SK-N-SH (cell line): Measurements from ENCODE around the gene HAUS6. TPM values are rescaled to one million over a fixed set of nuclear protein-coding genes. Genes with fewer than 3 reads are reported as not detected.

Experiments used
- CTCF ChIA-PET: fragments of 300-600, 350-600 bp; formaldehyde crosslinking; extraction: SDS; loops from one replicate; lab custom pipeline; 2021; lab: Yijun Ruan, JAX
- POLR2A ChIA-PET: fragments of 350-600 bp; sonication (Branson Sonifier 250); formaldehyde crosslinking; extraction: SDS; loops from one replicate; lab custom pipeline; 2020; ENCODE audit warnings: antibody characterized with exemption, inconsistent platforms; lab: Yijun Ruan, JAX
- DNase-seq: peaks from one replicate; pipeline ENCODE4 v3.0.0; 2012
- H2AFZ ChIP-seq: fragments of 200-600 bp; sonication (generic); 2 replicates; pipeline ENCODE4 v1.8.1; 2016; ENCODE audit warnings: antibody characterized with exemption, mild to moderate bottlenecking, low read depth
- H3F3A ChIP-seq: fragments of 200-600 bp; sonication (generic); replicated peaks from 2 replicates; pipeline ENCODE3; 2016; ENCODE audit warnings: antibody characterized with exemption, mild to moderate bottlenecking; ENCODE audit not compliant: insufficient read depth
- H3K27ac ChIP-seq, 2 experiments: fragments of 200-500 bp in 1 of 2; fragments of 200-600 bp in 1 of 2; sonication (Bioruptor generic) in 1 of 2; sonication (generic), shearing (Covaris generic) in 1 of 2; 2 replicates each; pipeline versions ENCODE4 v1.5.1 to v1.6.1; 2014 to 2016; ENCODE audit warnings: low read depth in 2 of 2, inconsistent platforms in 1 of 2, low read length in 1 of 2, mild to moderate bottlenecking in 1 of 2, mixed read lengths in 1 of 2
- H3K27me3 ChIP-seq: fragments of 200-600 bp; sonication (generic), shearing (Covaris generic); 2 replicates; pipeline ENCODE4 v1.6.1; 2016; ENCODE audit warnings: mixed run types; ENCODE audit not compliant: insufficient read depth
- H3K36me3 ChIP-seq, 2 experiments: fragments of 200-500 bp in 1 of 2; fragments of 200-600 bp in 1 of 2; sonication (Bioruptor generic) in 1 of 2; sonication (generic) in 1 of 2; replicated peaks in 1 of 2; 2 replicates each; pipeline versions ENCODE3 to v1.5.1; 2014 to 2016; ENCODE audit warnings: low read length in 1 of 2, mild to moderate bottlenecking in 1 of 2; ENCODE audit not compliant: insufficient read depth in 2 of 2, control insufficient read depth in 1 of 2
- H3K4me1 ChIP-seq, 2 experiments: fragments of 200-500 bp in 1 of 2; fragments of 200-600 bp in 1 of 2; sonication (Bioruptor generic) in 1 of 2; sonication (generic), shearing (Covaris generic) in 1 of 2; 2 replicates each; pipeline versions ENCODE4 v1.5.1 to v1.6.1; 2014 to 2016; ENCODE audit warnings: low read depth in 1 of 2, low read length in 1 of 2, mixed run types in 1 of 2; ENCODE audit not compliant: insufficient read depth in 2 of 2, control insufficient read depth in 1 of 2
- H3K4me2 ChIP-seq: fragments of 200-600 bp; sonication (generic), shearing (Covaris generic); 2 replicates; pipeline ENCODE4 v1.6.1; 2017; ENCODE audit warnings: mixed run types
- H3K4me3 ChIP-seq, 2 experiments: fragments of 200-500 bp in 1 of 2; fragments of 200-600 bp in 1 of 2; sonication (Bioruptor generic) in 1 of 2; sonication (generic), shearing (Covaris generic) in 1 of 2; 2 replicates each; pipeline versions ENCODE4 v1.5.1 to v1.8.1; 2014 to 2016; ENCODE audit warnings: low read depth in 2 of 2, inconsistent platforms in 1 of 2, low read length in 1 of 2, mild to moderate bottlenecking in 1 of 2, mixed read lengths in 1 of 2, moderate library complexity in 1 of 2
- H3K79me2 ChIP-seq: fragments of 200-600 bp; sonication (generic); 2 replicates; pipeline ENCODE4 v1.8.1; 2017; ENCODE audit warnings: mild to moderate bottlenecking; ENCODE audit not compliant: insufficient read depth
- H3K9ac ChIP-seq: fragments of 200-600 bp; sonication (generic); 2 replicates; pipeline ENCODE4 v1.6.1; 2017; ENCODE audit warnings: mixed run types
- H3K9me2 ChIP-seq: fragments of 200-600 bp; sonication (generic); 2 replicates; pipeline ENCODE4 v1.6.1; 2017; ENCODE audit warnings: mixed run types
- H3K9me3 ChIP-seq: fragments of 200-600 bp; sonication (generic); 2 replicates; pipeline ENCODE4 v1.6.1; 2017; ENCODE audit warnings: mixed run types, mild to moderate bottlenecking, moderate library complexity
- H4K20me1 ChIP-seq: fragments of 200-600 bp; sonication (generic); 2 replicates; pipeline ENCODE4 v1.6.1; 2017; ENCODE audit warnings: mild to moderate bottlenecking, mixed run types; ENCODE audit not compliant: insufficient read depth
- CHD2 ChIP-seq: fragments of 150-350 bp; IDR thresholded peaks from 2 replicates; pipeline ENCODE4 v1.6.1; 2018; ENCODE audit warnings: low read length; ENCODE audit not compliant: partially characterized antibody
- ELF1 ChIP-seq: IDR thresholded peaks from 2 replicates; pipeline ENCODE4 v1.4.0; 2012
- EP300 ChIP-seq, 2 experiments: IDR thresholded peaks; 2 replicates each; pipeline versions ENCODE4 v1.4.0 to v1.6.1; 2012; ENCODE audit warnings: borderline replicate concordance in 1 of 2, low read depth in 1 of 2, low read length in 1 of 2
- FOXJ3 ChIP-seq: sonication (generic); formaldehyde crosslinking; IDR thresholded peaks from 2 replicates; pipeline ENCODE4 v1.5.1; 2020; ENCODE audit warnings: mild to moderate bottlenecking, missing genetic modification reagents
- FOXM1 ChIP-seq: IDR thresholded peaks from 2 replicates; pipeline ENCODE4 v1.4.0; 2012; ENCODE audit warnings: low read depth, mild to moderate bottlenecking
- GABPA ChIP-seq: IDR thresholded peaks from 2 replicates; pipeline ENCODE4 v1.4.0; 2012; ENCODE audit warnings: low read depth, mild to moderate bottlenecking
- GATA2 ChIP-seq: sonication (generic); formaldehyde crosslinking; IDR thresholded peaks from 2 replicates; pipeline ENCODE4 v1.5.0; 2020; ENCODE audit warnings: mild to moderate bottlenecking, missing genetic modification reagents
- RXRA ChIP-seq: IDR thresholded peaks from 2 replicates; pipeline ENCODE4 v1.4.0; 2012; ENCODE audit warnings: low read depth, mild to moderate bottlenecking, borderline replicate concordance
- SIN3A ChIP-seq: IDR thresholded peaks from 2 replicates; pipeline ENCODE4 v1.6.1; 2012; ENCODE audit warnings: low read depth, mild to moderate bottlenecking, low read length, moderate library complexity, borderline replicate concordance
- SMC3 ChIP-seq: IDR thresholded peaks from 2 replicates; pipeline ENCODE4 v1.6.1; 2012; ENCODE audit warnings: low read depth, low read length, improper control_type of control experiment
- WGBS: methylation state at CpG from one replicate; pipeline ENCODE4 v1.1.6; 2017; ENCODE audit warnings: low lambda C conversion rate; 5-methylcytosine and 5-hydroxymethylcytosine counted together
- polyA plus RNA-seq, 3 experiments: library from polyadenylated mRNA; depleted of rRNA; stranded (reverse); fragments of >200 nt; gene quantifications; 2 replicates each; pipeline ENCODE4 v1.2.3, GENCODE V29; 2012
- TF ChIP-seq, protein P1 (sequence below): fragments of 150-350 bp; IDR thresholded peaks from 2 replicates; pipeline ENCODE4 v1.6.1; 2016; ENCODE audit warnings: mild to moderate bottlenecking, low read depth, low read length
- TF ChIP-seq, protein P2 (sequence below): IDR thresholded peaks from 2 replicates; pipeline ENCODE4 v1.6.1; 2012; ENCODE audit warnings: mild to moderate bottlenecking, low read depth, low read length, moderate library complexity
- TF ChIP-seq, protein P3 (sequence below): IDR thresholded peaks from 2 replicates; pipeline ENCODE4; 2012
- TF ChIP-seq, protein P4 (sequence below): IDR thresholded peaks from 2 replicates; pipeline ENCODE4 v1.4.0; 2012; ENCODE audit warnings: low read depth, borderline replicate concordance
- TF ChIP-seq, protein P5 (sequence below): fragments of 200-600 bp; sonication (generic); IDR thresholded peaks from 2 replicates; pipeline ENCODE4 v1.6.1; 2017; ENCODE audit warnings: antibody characterized with exemption, mild to moderate bottlenecking, moderate library complexity

The HAUS6 gene
- polyA plus RNA-seq, 1 of the 3 experiments (the other 2 are of a cell fraction) = 4.7 TPM

- Histone ChIP-seq H3F3A (no peaks in the 10 kb centered on the region), H2AFZ (no peak overlapping the region), H3K9me3 (no peaks in the 10 kb centered on the region), H3K9me2 (no peaks in the 10 kb centered on the region), H3K36me3 (no peaks in the 10 kb centered on the region), H3K27ac (no peak overlapping the region), H3K79me2 (no peaks in the 10 kb centered on the region), H3K4me3 (no peak overlapping the region), H3K9ac (no peak overlapping the region), H3K4me1 (no peaks in the 10 kb centered on the region; a peak in 1 of 4 replicates), H3K27me3 (no peaks in the 10 kb centered on the region), H4K20me1 (no peaks in the 10 kb centered on the region), H3K4me2 (no peak overlapping the region)
- ChIA-PET POLR2A (no interaction called here), CTCF (interaction anchor here (1.1 to 6.9 kb wide), 7 partner anchors 14 to 771 kb away, joined by 3 to 110 read pairs (median 4); partner anchors contain the start of gene RRAGA)
- 76% methylated on average over 6 of the region's 6 CpGs for WGBS
- TF ChIP-seq FOXJ3 (CRISPR knock-in tag) (no peak), RXRA (no peak), GABPA (no peak), FOXM1 (no peak), SMC3 (no peak), SIN3A (no peak), GATA2 (CRISPR knock-in tag) (no peak)
- TF ChIP-seq, protein P1, sequence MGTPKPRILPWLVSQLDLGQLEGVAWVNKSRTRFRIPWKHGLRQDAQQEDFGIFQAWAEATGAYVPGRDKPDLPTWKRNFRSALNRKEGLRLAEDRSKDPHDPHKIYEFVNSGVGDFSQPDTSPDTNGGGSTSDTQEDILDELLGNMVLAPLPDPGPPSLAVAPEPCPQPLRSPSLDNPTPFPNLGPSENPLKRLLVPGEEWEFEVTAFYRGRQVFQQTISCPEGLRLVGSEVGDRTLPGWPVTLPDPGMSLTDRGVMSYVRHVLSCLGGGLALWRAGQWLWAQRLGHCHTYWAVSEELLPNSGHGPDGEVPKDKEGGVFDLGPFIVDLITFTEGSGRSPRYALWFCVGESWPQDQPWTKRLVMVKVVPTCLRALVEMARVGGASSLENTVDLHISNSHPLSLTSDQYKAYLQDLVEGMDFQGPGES = no peak
- TF ChIP-seq, protein P2, sequence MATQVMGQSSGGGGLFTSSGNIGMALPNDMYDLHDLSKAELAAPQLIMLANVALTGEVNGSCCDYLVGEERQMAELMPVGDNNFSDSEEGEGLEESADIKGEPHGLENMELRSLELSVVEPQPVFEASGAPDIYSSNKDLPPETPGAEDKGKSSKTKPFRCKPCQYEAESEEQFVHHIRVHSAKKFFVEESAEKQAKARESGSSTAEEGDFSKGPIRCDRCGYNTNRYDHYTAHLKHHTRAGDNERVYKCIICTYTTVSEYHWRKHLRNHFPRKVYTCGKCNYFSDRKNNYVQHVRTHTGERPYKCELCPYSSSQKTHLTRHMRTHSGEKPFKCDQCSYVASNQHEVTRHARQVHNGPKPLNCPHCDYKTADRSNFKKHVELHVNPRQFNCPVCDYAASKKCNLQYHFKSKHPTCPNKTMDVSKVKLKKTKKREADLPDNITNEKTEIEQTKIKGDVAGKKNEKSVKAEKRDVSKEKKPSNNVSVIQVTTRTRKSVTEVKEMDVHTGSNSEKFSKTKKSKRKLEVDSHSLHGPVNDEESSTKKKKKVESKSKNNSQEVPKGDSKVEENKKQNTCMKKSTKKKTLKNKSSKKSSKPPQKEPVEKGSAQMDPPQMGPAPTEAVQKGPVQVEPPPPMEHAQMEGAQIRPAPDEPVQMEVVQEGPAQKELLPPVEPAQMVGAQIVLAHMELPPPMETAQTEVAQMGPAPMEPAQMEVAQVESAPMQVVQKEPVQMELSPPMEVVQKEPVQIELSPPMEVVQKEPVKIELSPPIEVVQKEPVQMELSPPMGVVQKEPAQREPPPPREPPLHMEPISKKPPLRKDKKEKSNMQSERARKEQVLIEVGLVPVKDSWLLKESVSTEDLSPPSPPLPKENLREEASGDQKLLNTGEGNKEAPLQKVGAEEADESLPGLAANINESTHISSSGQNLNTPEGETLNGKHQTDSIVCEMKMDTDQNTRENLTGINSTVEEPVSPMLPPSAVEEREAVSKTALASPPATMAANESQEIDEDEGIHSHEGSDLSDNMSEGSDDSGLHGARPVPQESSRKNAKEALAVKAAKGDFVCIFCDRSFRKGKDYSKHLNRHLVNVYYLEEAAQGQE = no peak
- no peak for DNase-seq
These were observed 76.3 kb downstream of the HAUS6 start for GRCh38 chr9:19026375-19026774.

- no peaks in the 10 kb centered on the region for H3K27me3 ChIP-seq
- H3K4me1 ChIP-seq = no peaks in the 10 kb centered on the region; a peak in 1 of 4 replicates
- H3K9me2 ChIP-seq = no peaks in the 10 kb centered on the region
- no peak overlapping the region for H3K4me2 ChIP-seq
- H3K4me3 ChIP-seq = no peak overlapping the region
- CTCF ChIA-PET = interaction anchor here (6.9 kb wide), 1 partner anchor 768 kb away, joined by 110 read pairs; no protein-coding TSS in a partner anchor
- no peak overlapping the region for H2AFZ ChIP-seq
- no peaks in the 10 kb centered on the region for H3F3A ChIP-seq
- no peaks in the 10 kb centered on the region for H4K20me1 ChIP-seq
- WGBS = 59% methylated on average over 5 of the region's 5 CpGs
- no peaks in the 10 kb centered on the region for H3K79me2 ChIP-seq
- DNase-seq = no peak
- POLR2A ChIA-PET = no interaction called here
- no peaks in the 10 kb centered on the region for H3K9me3 ChIP-seq
- H3K27ac ChIP-seq = no peak overlapping the region
- no peaks in the 10 kb centered on the region for H3K36me3 ChIP-seq
- no peak overlapping the region for H3K9ac ChIP-seq
- TF ChIP-seq, protein P2 = no peak
- TF ChIP-seq EP300 (IDR thresholded peaks at IDR 0.05; ENCODE audit: borderline replicate concordance in 1 of 2, low read depth in 1 of 2, low read length in 1 of 2) = no peak
- TF ChIP-seq, protein P3, sequence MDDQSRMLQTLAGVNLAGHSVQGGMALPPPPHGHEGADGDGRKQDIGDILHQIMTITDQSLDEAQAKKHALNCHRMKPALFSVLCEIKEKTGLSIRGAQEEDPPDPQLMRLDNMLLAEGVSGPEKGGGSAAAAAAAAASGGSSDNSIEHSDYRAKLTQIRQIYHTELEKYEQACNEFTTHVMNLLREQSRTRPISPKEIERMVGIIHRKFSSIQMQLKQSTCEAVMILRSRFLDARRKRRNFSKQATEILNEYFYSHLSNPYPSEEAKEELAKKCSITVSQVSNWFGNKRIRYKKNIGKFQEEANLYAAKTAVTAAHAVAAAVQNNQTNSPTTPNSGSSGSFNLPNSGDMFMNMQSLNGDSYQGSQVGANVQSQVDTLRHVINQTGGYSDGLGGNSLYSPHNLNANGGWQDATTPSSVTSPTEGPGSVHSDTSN = no peak
- no peak for TF ChIP-seq SMC3
- no peak for TF ChIP-seq ELF1
- no peak for TF ChIP-seq RXRA
- TF ChIP-seq CHD2 = no peak
- TF ChIP-seq, protein P4, sequence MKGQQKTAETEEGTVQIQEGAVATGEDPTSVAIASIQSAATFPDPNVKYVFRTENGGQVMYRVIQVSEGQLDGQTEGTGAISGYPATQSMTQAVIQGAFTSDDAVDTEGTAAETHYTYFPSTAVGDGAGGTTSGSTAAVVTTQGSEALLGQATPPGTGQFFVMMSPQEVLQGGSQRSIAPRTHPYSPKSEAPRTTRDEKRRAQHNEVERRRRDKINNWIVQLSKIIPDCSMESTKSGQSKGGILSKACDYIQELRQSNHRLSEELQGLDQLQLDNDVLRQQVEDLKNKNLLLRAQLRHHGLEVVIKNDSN = no peak
- TF ChIP-seq, protein P5, sequence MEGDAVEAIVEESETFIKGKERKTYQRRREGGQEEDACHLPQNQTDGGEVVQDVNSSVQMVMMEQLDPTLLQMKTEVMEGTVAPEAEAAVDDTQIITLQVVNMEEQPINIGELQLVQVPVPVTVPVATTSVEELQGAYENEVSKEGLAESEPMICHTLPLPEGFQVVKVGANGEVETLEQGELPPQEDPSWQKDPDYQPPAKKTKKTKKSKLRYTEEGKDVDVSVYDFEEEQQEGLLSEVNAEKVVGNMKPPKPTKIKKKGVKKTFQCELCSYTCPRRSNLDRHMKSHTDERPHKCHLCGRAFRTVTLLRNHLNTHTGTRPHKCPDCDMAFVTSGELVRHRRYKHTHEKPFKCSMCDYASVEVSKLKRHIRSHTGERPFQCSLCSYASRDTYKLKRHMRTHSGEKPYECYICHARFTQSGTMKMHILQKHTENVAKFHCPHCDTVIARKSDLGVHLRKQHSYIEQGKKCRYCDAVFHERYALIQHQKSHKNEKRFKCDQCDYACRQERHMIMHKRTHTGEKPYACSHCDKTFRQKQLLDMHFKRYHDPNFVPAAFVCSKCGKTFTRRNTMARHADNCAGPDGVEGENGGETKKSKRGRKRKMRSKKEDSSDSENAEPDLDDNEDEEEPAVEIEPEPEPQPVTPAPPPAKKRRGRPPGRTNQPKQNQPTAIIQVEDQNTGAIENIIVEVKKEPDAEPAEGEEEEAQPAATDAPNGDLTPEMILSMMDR = no peak
These were observed 79.6 kb downstream of the HAUS6 start for GRCh38 chr9:19023078-19023477.
